Peyer's patch (tissue), 4 donors: Measurements from ENCODE around the gene LPIN1.

Source experiments
- POLR2A ChIP-seq, 2 donors: fragments of 450-650 bp; IDR thresholded peaks; one replicate each; pipeline ENCODE4 v1.5.1; 2017; ENCODE audit warnings: antibody characterized with exemption in 2 of 2, mild to moderate bottlenecking in 2 of 2, moderate library complexity in 2 of 2
- TF ChIP-seq, protein P1 (sequence below), 6 experiments: fragments of 450-650 bp in 4 of 6; fragments of 200-600 bp in 2 of 6; sonication (generic) in 1 of 6; IDR thresholded peaks; one replicate each; pipeline ENCODE4 v1.5.1; 2017 to 2019; ENCODE audit warnings: antibody characterized with exemption in 6 of 6, mild to moderate bottlenecking in 3 of 6, moderate library complexity in 1 of 6

DNA sequence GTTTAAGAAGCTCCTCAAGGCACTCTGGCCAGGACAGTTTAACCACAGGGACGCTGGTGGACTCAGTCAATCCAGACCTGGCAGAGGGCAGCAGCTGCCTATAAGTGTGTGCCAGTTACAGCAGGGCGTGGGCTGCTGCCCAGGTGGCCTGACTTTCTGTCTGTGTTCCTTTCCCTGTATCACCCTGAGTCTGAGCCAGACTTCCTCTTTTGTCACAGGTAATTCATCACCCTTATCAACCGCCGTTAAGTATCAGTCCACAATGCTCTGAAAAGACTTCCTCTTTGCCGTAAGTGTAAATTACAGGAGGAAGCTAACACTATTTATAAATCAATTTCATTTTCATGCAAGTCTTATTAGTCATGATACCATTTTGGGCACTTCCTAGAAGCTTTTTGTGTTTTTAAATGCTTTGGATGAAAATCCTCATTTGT lies 7.0 kb downstream of the LPIN1 start:
- TF ChIP-seq, protein P1, sequence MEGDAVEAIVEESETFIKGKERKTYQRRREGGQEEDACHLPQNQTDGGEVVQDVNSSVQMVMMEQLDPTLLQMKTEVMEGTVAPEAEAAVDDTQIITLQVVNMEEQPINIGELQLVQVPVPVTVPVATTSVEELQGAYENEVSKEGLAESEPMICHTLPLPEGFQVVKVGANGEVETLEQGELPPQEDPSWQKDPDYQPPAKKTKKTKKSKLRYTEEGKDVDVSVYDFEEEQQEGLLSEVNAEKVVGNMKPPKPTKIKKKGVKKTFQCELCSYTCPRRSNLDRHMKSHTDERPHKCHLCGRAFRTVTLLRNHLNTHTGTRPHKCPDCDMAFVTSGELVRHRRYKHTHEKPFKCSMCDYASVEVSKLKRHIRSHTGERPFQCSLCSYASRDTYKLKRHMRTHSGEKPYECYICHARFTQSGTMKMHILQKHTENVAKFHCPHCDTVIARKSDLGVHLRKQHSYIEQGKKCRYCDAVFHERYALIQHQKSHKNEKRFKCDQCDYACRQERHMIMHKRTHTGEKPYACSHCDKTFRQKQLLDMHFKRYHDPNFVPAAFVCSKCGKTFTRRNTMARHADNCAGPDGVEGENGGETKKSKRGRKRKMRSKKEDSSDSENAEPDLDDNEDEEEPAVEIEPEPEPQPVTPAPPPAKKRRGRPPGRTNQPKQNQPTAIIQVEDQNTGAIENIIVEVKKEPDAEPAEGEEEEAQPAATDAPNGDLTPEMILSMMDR (IDR thresholded peaks at IDR 0.05) = peak in 3 of 6 experiments; percentile 18 to 25 (median 20)
- TF ChIP-seq POLR2A (IDR thresholded peaks at IDR 0.05) = peak in 1 of 2 donors; percentile 12
